Adrenal gland (tissue), 12 donors: Measurements from ENCODE around the gene MCTP2. TPM values are rescaled to one million over a fixed set of nuclear protein-coding genes. Genes with fewer than 3 reads are reported as not detected.

Experiments
- DNase-seq, 7 donors: peaks; one replicate each; pipeline ENCODE4 v3.0.0-alpha.2; 2019 to 2020
- H3K27ac ChIP-seq, 5 donors: fragments of 200-600 bp; sonication (generic) in 4 of 5; 1 replicate in 3 of 5; 2 replicates in 2 of 5; pipeline versions ENCODE4 v1.5.1 to v1.8.0; 2016 to 2020; ENCODE audit warnings: mild to moderate bottlenecking in 1 of 5
- H3K27me3 ChIP-seq: fragments of 200-600 bp; 2 replicates; pipeline ENCODE4 v1.8.0; 2021
- H3K36me3 ChIP-seq, 2 donors: fragments of 200-600 bp; replicated peaks in 1 of 2; 1 replicate in 1 of 2; 2 replicates in 1 of 2; pipeline versions ENCODE4 v1.5.1 to v1.8.0; 2018 to 2022
- H3K4me1 ChIP-seq, 2 donors: fragments of 200-600 bp; replicated peaks in 1 of 2; 1 replicate in 1 of 2; 2 replicates in 1 of 2; pipeline versions ENCODE4 v1.5.1 to v1.8.0; 2018 to 2021
- H3K4me3 ChIP-seq, 4 donors: fragments of 200-600 bp; sonication (generic) in 3 of 4; one replicate each; pipeline ENCODE4 v1.5.1; 2016 to 2018
- H3K9me3 ChIP-seq, 3 donors: fragments of 200-600 bp; sonication (generic) in 1 of 3; replicated peaks in 1 of 3; 1 replicate in 2 of 3; 2 replicates in 1 of 3; pipeline versions ENCODE4 v1.5.1 to v1.8.0; 2016 to 2021
- POLR2A ChIP-seq, 2 donors: fragments of 450-650 bp; IDR thresholded peaks; one replicate each; pipeline ENCODE4 v1.6.1; 2017; ENCODE audit warnings: antibody characterized with exemption in 2 of 2, mild to moderate bottlenecking in 2 of 2, moderate library complexity in 1 of 2
- WGBS, 4 donors: extraction: QIAGEN DNeasy Blood & Tissue Kit in 2 of 4; methylation state at CpG; one replicate each; pipeline versions ENCODE4 v1.1.5 to v1.1.7; 2013 to 2017; 5-methylcytosine and 5-hydroxymethylcytosine counted together
- intact Hi-C, 2 donors: fragments of 100-400 bp; cut with DNase I; formaldehyde crosslinking; loops; one replicate each; pipeline versions ENCODE4 v1.14.1 to v1.15.0; 2022 to 2023
- polyA plus RNA-seq, 3 donors: library from polyadenylated mRNA; stranded (reverse); fragments of 200-250 nt in 2 of 3; fragments of 350-450 nt in 1 of 3; fragmentation: Illumina TruSeq in 1 of 3; extraction: RNeasy Lipid Tissue Mini Kit (QIAGEN cat#74804) in 1 of 3; gene quantifications; one replicate each; pipeline ENCODE4 v1.2.3, GENCODE V29; 2013 to 2014
- total RNA-seq, 9 donors: library from RNA; depleted of rRNA in 4 of 9; stranded (reverse); fragments of >200 nt in 4 of 9; fragments of 120-200 nt in 1 of 9; fragmentation: NEBNext Ultra II Directional in 1 of 9; extraction: Animal tissue kit (Norgen Biotek cat#: 25700) in 1 of 9; gene quantifications; one replicate each; pipeline versions ENCODE4 v1.1.0 to v1.2.4, GENCODE V29; 2013 to 2023
- TF ChIP-seq, protein P1 (sequence below), 6 experiments: fragments of 450-650 bp in 4 of 6; fragments of 200-600 bp in 2 of 6; sonication (generic) in 1 of 6; IDR thresholded peaks; 1 replicate in 5 of 6; 2 replicates in 1 of 6; pipeline versions ENCODE4 v1.5.1 to v1.8.0; 2016 to 2021; ENCODE audit warnings: antibody characterized with exemption in 6 of 6, mild to moderate bottlenecking in 2 of 6, moderate library complexity in 1 of 6
- donor health status: healthy with polysubstance abuse.
- donor health status: Bipolar disorder and iron deficiency.
- donor health status: DM: yes; HTN: yes; CAD: no.
- donor health status: DM: no; HTN: no; CAD: no.
- donor health status: DM: no; HTN: no; CAD: no.
- donor health status: DM: yes; HTN: yes; CAD: no.

The MCTP2 gene
- total and polyA plus RNA-seq, 12 donors = 2.7 to 21.3 (median 14.4) TPM

DNA sequence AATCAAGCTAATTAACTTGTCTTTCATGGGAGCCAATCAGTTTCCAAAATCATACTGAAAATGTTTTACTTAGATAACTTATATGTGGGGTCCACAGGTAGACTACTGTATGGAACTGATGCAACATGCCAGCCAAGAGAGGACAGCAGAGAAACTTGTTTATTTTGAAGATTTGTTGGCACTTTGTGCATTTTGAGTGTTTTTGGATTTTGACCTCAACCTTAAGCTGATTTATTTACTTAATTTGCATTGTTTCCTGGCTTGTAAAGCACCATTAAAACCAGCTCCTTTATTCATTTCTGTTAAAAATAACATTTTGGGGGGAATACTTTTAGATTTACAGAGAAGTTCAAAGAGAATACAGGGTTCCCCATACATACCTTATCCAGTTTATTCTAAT lies 166.6 kb downstream of the MCTP2 start:
- Histone ChIP-seq H3K27me3 (no peaks in the 10 kb centered on the region), H3K4me3 (no peak overlapping the region), H3K27ac (peak overlapping the region in 1 of 5 donors; percentile 48), H3K4me1 (peaks cover 0 to 37% of the 10 kb centered on the region in 2 donors), H3K9me3 (no peaks in the 10 kb centered on the region), H3K36me3 (no peaks in the 10 kb centered on the region)
- DNase-seq = no peak
- intact Hi-C loops = no loop called here
- TF ChIP-seq, protein P1, sequence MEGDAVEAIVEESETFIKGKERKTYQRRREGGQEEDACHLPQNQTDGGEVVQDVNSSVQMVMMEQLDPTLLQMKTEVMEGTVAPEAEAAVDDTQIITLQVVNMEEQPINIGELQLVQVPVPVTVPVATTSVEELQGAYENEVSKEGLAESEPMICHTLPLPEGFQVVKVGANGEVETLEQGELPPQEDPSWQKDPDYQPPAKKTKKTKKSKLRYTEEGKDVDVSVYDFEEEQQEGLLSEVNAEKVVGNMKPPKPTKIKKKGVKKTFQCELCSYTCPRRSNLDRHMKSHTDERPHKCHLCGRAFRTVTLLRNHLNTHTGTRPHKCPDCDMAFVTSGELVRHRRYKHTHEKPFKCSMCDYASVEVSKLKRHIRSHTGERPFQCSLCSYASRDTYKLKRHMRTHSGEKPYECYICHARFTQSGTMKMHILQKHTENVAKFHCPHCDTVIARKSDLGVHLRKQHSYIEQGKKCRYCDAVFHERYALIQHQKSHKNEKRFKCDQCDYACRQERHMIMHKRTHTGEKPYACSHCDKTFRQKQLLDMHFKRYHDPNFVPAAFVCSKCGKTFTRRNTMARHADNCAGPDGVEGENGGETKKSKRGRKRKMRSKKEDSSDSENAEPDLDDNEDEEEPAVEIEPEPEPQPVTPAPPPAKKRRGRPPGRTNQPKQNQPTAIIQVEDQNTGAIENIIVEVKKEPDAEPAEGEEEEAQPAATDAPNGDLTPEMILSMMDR (IDR thresholded peaks at IDR 0.05) = no peak
- no peak for TF ChIP-seq POLR2A (IDR thresholded peaks at IDR 0.05)

DNA sequence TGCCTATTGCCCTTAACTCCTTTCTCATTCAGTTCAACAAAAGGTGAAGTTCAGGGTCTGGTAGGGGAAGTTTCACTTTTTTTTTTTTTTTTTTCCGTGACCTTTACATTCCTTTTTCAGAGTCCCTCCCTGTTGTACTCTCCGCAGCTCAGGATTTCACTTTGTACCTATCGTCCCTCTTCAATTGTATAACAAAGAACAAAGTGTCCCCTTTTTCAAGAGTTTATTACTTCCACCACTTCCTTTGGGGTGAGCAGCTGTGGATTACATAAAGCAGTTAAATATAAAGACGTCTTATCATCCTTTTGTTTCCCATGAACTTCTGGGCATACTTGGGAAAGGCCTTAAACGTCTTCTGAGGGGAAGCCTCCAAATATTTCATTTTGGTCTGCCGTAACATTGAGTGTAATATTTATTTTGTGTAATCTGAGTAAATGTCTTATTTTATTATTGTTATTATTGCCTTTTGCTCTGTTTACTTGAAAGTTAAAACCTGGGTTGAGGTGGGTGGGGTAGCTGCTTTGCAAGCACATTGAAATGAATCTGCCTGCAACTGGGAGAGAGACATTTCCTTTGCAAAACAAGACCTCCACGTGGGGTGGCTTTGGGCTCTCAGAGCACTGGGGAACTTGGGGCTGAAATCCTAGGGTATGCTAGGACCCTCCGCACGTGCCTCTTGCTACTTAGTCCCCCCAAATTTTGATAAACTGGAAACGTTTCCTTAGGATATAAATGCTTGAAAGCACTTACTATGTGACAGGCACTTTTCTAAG lies 169.4 kb downstream of the MCTP2 start:
- Histone ChIP-seq H3K27ac (peak overlapping the region in 3 of 5 donors; percentile 30 to 62 (median 40)), H3K36me3 (no peaks in the 10 kb centered on the region)
- WGBS, 4 donors = 66 to 68% (median 67%) methylated on average over 10 of the region's 10 CpGs

DNA sequence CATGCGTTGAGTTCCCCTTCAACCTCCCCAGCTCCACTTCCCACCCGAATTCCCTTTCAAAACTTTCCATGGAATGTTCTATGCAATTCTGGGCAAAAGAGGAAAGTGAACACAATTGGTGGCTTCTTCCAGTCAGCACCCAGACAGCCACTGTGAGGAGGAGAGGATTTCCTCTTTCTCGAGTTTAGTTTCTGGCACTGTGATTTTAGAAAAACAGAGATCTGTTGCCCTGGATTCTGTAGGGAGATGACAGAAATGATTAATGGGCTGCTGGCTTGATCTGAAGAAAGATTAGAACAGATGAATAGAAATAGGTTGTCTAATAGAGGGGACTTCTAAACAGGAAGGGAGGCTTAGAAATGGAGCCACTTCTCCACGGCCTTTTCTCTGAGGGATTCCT lies 172.0 kb downstream of the MCTP2 start:
- peak overlapping the region in 1 of 5 donors; percentile 51 for H3K27ac ChIP-seq
- WGBS, 4 donors = 29 to 47% (median 42%) methylated on average over 4 of the region's 4 CpGs
- no peaks in the 10 kb centered on the region for H3K9me3 ChIP-seq
- DNase-seq = peak in 3 of 7 donors; percentile 15 to 27 (median 21)
- intact Hi-C loops = no loop called here
- H3K36me3 ChIP-seq = no peaks in the 10 kb centered on the region
- H3K4me1 ChIP-seq = peaks cover 0 to 10% of the 10 kb centered on the region in 2 donors
- no peaks in the 10 kb centered on the region for H3K27me3 ChIP-seq
- H3K4me3 ChIP-seq = no peak overlapping the region
- TF ChIP-seq, protein P1 (IDR thresholded peaks at IDR 0.05) = no peak
- TF ChIP-seq POLR2A (IDR thresholded peaks at IDR 0.05) = no peak

More for the DNA sequence above, 169.4 kb downstream of the MCTP2 start:
- no peaks in the 10 kb centered on the region for H3K27me3 ChIP-seq
- no peak overlapping the region for H3K4me3 ChIP-seq
- DNase-seq = no peak
- TF ChIP-seq, protein P1 (IDR thresholded peaks at IDR 0.05) = no peak
- no peak for TF ChIP-seq POLR2A (IDR thresholded peaks at IDR 0.05)
- intact Hi-C loops = no loop called here
- peaks cover 0 to 32% of the 10 kb centered on the region in 2 donors for H3K4me1 ChIP-seq
- no peaks in the 10 kb centered on the region for H3K9me3 ChIP-seq

DNA sequence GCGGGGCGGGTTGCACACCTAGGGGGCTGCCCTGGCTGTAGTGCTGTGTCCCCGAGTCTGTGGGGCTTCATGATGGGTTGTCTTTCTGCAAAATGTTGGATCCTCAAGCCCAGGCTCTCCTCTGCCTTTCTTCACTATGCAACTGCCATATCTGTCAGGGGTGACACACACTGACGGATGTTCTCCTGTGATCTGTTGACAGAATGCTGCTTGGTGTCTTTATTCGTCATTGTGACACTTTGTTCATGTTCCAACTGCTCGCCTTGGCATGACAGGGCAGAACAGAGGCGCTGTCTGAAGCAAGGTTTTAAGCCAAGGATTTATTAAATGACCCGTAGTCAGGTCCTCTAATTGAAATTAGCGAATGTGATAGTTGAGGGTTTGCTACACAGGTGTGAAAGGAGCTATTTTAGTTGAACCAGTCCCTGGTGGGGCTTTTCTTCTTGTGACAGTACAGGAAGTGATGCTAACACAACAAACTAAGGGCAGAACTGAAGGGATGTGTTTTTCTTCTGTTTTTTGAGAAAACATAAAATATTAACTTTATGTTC lies 173.4 kb downstream of the MCTP2 start:
- 73 to 78% (median 75%) methylated on average over 8 to 9 of the region's 9 CpGs for WGBS, 4 donors
- TF ChIP-seq, protein P1 (IDR thresholded peaks at IDR 0.05) = no peak
- TF ChIP-seq POLR2A (IDR thresholded peaks at IDR 0.05) = no peak
- Histone ChIP-seq H3K27me3 (no peaks in the 10 kb centered on the region), H3K4me3 (no peak overlapping the region), H3K4me1 (peaks cover 0 to 6% of the 10 kb centered on the region in 2 donors), H3K36me3 (no peaks in the 10 kb centered on the region), H3K27ac (no peak overlapping the region), H3K9me3 (no peaks in the 10 kb centered on the region)
- DNase-seq = no peak
- intact Hi-C loops = no loop called here
